Ishikawa (cell line): ENCODE data around the gene FGGY.

Source experiments
- CEBPB ChIP-seq: IDR thresholded peaks from 2 replicates; pipeline ENCODE4 v1.6.1; 2012
- CREB1 ChIP-seq: IDR thresholded peaks from 2 replicates; pipeline ENCODE4 v1.6.1; 2012; ENCODE audit warnings: low read depth
- EGR1 ChIP-seq: IDR thresholded peaks from 2 replicates; pipeline ENCODE4 v1.6.1; 2012
- EP300 ChIP-seq: IDR thresholded peaks from 2 replicates; pipeline ENCODE4 v1.6.1; 2012; ENCODE audit warnings: borderline replicate concordance
- FOXM1 ChIP-seq: IDR thresholded peaks from 2 replicates; pipeline ENCODE4 v1.6.1; 2012; ENCODE audit warnings: low read depth, borderline replicate concordance
- MAX ChIP-seq: IDR thresholded peaks from 2 replicates; pipeline ENCODE4 v1.6.1; 2012
- NFIC ChIP-seq: IDR thresholded peaks from 2 replicates; pipeline ENCODE4 v1.6.1; 2012
- RAD21 ChIP-seq: IDR thresholded peaks from 2 replicates; pipeline ENCODE4 v1.6.1; 2012; ENCODE audit warnings: low read depth
- REST ChIP-seq: IDR thresholded peaks from 2 replicates; pipeline ENCODE4 v1.6.1; 2012; ENCODE audit warnings: low read depth, mild to moderate bottlenecking
- TAF1 ChIP-seq: IDR thresholded peaks from 2 replicates; pipeline ENCODE4 v1.6.1; 2012; ENCODE audit warnings: low read depth, mild to moderate bottlenecking
- TCF12 ChIP-seq: IDR thresholded peaks from 2 replicates; pipeline ENCODE4 v1.6.1; 2012; ENCODE audit warnings: low read depth
- TEAD4 ChIP-seq: IDR thresholded peaks from 2 replicates; pipeline ENCODE4 v1.6.1; 2012
- YY1 ChIP-seq: IDR thresholded peaks from 2 replicates; pipeline ENCODE4 v1.6.1; 2012; ENCODE audit warnings: low read depth
- ZBTB7A ChIP-seq: IDR thresholded peaks from 2 replicates; pipeline ENCODE4 v1.6.1; 2012; ENCODE audit warnings: low read depth
- TF ChIP-seq, protein P1 (sequence below): IDR thresholded peaks from 2 replicates; pipeline ENCODE4 v1.6.1; 2012

FGGY gene

DNA sequence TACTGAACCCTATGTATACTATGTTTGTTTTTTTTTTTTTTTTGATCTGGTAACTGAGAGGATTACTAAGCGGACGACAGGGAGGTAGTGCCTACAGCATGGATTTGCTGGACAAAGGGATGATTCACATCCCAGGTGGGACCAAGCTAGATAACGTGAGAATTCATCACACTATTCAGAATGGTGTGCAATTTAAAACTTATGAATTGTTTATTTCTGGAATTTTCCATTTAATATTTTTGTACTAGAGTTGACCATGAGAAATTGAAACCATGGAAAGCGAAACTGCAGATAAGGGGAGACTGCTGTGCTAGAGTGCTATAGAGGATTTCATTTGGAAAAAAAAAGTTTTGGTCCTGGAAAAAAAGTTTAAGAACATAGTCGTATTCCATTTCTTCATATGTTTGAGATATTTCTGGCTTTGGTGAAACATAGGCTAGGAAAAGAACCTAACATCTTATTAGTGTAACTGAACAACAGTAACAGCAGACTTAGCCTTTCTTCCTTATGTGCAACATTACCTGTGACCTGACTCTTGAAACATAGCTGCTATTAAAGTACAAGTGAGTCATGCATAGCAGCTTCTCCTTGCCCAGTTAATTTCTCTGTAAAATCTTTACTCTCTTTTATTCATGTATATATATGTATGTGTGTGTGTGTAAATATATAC, 202.5 kb downstream of the FGGY start:
- TF ChIP-seq MAX (no peak), NFIC (no peak), YY1 (no peak), CEBPB (no peak), FOXM1 (no peak), EP300 (no peak), EGR1 (no peak), RAD21 (no peak), TAF1 (no peak), TCF12 (no peak), REST (no peak), CREB1 (no peak), ZBTB7A (no peak), TEAD4 (no peak)
- TF ChIP-seq, protein P1, sequence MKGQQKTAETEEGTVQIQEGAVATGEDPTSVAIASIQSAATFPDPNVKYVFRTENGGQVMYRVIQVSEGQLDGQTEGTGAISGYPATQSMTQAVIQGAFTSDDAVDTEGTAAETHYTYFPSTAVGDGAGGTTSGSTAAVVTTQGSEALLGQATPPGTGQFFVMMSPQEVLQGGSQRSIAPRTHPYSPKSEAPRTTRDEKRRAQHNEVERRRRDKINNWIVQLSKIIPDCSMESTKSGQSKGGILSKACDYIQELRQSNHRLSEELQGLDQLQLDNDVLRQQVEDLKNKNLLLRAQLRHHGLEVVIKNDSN: no peak

DNA sequence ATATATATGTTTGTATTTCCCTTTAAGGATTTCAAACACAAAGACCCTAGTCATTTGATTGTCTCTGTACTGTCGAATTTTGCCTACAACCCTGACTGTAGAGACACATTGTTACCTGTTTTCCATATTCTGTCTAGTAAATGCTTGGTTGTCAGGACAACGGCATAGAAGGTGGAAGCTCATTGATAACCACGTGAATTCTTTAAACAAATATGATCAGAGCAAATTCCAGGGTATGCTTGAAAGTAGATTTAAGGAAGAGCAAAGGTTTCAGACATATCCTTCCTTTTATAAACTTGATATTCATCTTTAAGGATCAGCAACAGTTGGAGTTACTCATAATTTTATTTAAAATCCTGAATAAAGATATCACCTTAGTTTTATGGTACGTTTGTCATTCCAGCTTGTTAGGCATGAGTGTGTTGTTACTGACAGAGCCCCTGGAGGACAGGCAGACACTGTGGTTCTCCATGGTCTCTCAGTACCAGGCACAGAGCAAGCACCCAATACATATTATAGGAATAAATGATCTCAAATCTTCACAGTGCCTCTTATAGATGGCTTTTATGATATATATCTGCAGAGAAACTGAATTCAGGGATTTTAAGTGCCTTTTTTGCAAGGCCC, 203.2 kb downstream of the FGGY start:
- TF ChIP-seq TAF1: no peak
- no peak for TF ChIP-seq EGR1
- TF ChIP-seq, protein P1: no peak

GRCh38 chr1:59500950-59501742, 204.3 kb downstream of the FGGY start:
- TF ChIP-seq TEAD4: no peak
- peak; percentile 51; the same call in 1 of the 2 replicates for TF ChIP-seq REST

GRCh38 chr1:59502009-59502691, 205.3 kb downstream of the FGGY start:
- TF ChIP-seq YY1 (no peak), TEAD4 (peak; percentile 55), CREB1 (no peak), EP300 (peak; percentile 48; the same call in 1 of the 2 replicates), TCF12 (peak; percentile 20; the same call in 1 of the 2 replicates), FOXM1 (no peak), TAF1 (no peak), NFIC (peak; percentile 77), ZBTB7A (no peak), REST (no peak), EGR1 (peak; percentile 61)
